SW480 (cell line): ENCODE results near the gene HLTF.

Source experiments
- DNase-seq: peaks from one replicate; pipeline ENCODE4 v3.0.0-alpha.2; 2016; ENCODE audit warnings: low spot score

The HLTF gene

DNA sequence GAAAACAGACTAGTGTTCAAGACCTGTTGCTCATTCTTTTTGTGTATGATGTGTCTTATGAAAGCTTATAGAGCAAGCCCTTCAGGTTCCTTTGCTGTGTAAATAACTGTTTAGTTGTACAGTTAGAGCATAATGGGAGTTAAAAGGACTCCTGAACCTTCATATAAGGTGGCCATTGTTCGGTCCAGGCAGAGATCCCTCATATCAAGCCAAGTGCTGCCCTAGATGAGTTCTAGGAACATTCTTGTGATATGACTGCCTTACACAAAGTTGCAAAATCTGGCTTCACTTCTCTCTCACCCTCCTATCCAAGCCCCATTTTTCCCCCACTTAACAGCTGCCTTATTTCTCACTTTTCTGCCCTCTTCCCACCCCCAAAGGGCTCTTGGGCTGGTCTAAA lies 68.1 kb downstream of the HLTF start:
- DNase-seq, result no peak

DNA sequence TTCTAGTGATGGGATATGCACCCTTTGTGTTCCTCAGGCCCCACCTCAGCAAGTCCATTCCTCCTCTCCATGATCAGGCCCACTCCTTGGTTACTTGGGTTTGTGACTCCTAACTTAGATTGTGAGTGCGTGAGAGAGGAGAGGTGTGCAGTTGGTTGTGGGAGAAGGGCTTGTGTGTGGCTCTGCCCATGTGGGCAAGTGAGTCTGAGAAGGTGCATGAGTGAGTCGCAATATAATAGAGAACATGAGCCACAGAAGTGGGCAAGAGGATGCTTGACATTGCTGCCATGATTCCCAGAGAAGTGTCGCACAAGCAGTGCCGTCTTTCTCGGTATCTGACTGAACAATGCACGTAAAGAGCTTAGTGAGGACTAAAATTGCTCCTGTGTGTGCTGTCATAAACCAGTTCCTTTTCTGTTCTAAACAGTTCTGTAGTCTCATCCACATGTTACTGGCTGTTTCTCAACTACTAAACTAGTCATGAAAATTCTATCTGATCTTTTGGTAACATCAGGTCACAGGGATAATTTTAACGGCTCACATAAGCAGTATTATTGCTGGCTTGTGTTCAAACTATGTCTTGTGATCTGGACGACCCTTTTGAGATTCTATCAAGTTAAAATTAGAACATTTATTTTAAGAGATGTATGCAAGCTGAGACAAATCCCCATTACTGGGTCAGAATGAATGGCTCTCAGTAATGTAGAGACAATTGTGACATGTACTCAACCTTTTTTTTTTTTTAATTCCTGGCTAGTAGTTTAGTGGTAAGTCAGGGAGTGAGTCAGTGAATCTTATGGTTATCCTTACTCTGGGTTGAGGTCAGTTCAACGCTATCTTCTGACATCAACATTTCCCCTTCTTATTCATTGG lies 69.4 kb downstream of the HLTF start:
- no peak for DNase-seq

- DNase-seq, result no peak
Observed at GRCh38 chr3:149016242-149016641, 70.1 kb downstream of the HLTF start.

DNA sequence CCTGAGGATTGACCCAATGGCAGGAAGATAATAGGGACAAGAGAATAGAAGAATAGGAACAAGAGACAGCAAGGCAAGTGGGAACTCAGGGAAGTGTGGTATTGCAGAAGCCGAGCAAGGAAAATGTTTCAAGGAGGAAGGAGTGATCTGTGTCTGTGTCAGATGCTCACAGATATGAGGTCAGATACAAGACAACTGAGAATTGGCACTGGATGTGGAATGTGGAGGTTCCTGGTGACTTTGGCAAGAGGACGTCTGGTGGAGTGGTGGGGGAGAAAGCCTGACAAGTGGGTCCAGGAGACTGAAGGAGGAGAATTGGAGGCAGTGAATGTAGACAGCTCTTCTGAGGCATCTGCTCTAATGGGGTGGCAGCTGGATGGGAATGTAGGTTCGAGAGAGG lies 70.9 kb downstream of the HLTF start:
- DNase-seq, result no peak

DNA sequence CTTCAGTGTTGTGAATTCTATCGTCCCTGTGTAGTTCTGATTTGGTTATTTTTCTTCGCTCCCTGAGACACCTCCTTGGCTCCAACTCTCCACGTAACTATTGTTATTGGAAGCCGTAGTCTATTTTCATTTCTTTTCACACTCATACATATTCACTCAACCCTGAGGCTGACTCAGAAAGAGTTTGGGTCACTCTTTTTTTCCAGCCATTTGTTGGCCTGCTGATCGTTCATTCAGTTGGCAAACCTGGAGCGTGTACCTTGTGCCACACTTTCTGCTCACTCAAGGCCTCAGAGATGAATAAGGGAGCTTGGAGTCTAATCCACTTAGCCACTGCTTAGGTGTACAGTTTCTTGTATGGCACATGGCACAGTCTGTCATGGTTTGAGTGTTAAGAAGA lies 72.6 kb downstream of the HLTF start:
- no peak for DNase-seq

- DNase-seq, result no peak
Observed at GRCh38 chr3:149011676-149012075, 74.7 kb downstream of the HLTF start.

GRCh38 chr3:149010966-149011365 lies 75.4 kb downstream of the HLTF start:
- no peak for DNase-seq

GRCh38 chr3:149010504-149010951 lies 75.8 kb downstream of the HLTF start:
- DNase-seq, result no peak

GRCh38 chr3:149009732-149010131 lies 76.6 kb downstream of the HLTF start:
- DNase-seq, result no peak

GRCh38 chr3:149007567-149008257 lies 78.6 kb downstream of the HLTF start:
- DNase-seq, result no peak

DNA sequence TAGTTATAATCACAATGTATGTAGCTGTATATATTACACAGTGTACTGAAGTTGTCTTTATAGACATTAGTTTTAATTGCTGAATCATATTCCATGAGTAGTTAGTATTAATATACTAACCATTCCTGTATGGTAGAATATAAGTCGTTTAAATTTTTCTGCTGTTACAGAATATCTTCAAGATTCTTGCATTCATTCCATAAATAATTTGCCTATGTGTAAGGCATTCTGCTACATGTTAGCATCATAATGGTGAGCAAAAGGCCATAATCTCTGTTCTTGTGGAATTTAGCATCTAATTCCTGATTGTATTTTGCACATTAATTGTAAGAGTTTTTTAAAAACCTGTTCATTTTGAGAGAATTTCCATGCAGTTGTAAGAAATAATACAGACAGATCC lies 80.9 kb downstream of the HLTF start:
- no peak for DNase-seq

- DNase-seq, result no peak
Observed at GRCh38 chr3:149004622-149005021, 81.7 kb downstream of the HLTF start.

DNA sequence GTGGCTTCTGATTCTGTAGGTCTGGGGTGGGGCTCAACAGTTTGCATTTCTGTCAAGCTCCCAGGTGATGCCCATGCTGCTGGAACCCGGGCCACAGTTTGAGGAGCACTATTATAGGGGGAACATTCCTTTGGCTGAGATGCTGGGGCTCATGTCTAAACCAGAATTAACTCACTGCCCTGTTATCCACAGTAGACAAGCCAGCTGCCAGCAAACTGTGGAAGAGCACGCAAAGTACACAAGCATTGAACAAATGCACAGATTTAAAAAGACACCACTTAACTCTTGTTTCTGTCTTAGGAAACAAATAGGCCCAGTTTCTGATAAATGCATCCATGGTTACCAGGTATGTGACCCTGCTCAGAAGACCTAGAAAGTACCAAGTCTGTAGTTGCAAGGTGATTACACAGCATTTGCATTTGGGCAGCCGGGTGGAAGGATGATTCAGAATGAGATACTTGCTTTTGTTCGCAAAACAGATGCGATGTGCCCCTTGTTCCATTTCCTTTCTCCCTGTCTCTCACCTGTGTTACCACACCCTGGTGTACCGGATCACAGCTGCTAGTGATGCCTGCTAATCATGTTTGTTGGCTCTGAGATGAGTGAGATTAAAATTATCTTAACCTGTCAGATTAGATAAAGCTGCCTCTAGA lies 82.6 kb downstream of the HLTF start:
- no peak for DNase-seq

GRCh38 chr3:149001727-149002126 lies 84.6 kb downstream of the HLTF start:
- no peak for DNase-seq

DNA sequence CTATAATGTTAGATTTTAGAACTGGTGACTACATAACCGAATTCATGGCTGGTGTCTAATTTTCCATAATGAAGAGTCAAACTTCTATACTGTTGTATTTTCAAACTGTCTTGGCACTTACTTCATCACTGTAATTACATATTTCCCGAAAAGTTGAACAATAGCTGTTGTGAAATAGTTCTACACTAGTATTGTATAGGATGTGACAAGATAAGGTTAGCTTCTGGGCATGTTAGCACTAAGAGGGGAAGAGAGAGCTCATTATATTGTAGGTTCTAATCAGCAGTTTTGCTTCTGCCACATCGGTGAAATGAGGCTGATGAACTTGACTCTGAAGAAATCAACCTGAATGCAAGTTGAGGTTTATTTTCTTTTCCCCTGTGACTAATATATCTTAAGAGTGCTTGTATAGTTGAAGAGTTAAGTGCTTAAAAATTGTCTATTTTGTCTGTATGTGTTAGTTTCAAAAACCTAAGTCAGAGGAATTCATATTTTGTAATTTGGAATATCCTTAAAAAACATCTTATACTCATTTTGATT lies 86.1 kb downstream of the HLTF start:
- no peak for DNase-seq

GRCh38 chr3:148999806-149000205 lies 86.5 kb downstream of the HLTF start:
- no peak for DNase-seq

DNA sequence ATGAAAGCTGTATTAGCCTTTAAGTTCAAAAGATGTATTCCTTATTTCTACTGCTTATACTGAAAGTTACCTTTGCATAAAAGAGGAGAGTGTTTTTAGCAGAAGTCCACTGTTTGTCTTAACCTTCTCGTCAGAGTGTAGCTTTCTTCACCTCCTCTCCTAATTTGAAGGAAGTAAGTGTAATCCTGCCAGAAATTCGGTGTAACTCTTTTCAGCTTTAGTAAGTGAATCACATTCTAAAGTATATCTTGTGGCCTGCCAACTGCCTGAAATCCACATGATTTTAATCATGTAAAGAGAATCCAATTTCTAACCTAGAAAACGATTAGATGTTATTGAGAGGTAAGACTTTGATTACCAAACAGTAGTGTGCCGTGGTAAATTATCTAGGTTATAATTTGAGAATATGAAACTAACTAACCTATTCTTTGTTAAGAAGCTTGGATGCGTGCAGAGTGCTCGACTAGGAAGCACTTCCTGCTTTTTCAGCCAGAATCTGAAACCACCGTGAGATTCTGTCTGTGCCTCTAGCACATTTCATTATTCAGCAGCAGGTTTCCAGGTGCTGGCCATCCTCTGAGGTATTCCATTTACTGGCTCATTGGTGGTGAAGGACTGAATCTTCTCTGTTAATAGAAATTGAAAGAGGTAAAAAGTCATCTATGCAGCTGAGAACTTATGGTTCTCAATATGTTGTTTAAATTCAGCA lies 87.5 kb downstream of the HLTF start:
- DNase-seq, result no peak

GRCh38 chr3:148998297-148998696 lies 88.0 kb downstream of the HLTF start:
- DNase-seq, result no peak

GRCh38 chr3:148997623-148998022 lies 88.7 kb downstream of the HLTF start:
- DNase-seq, result no peak

GRCh38 chr3:148992635-148993255 lies 93.6 kb downstream of the HLTF start:
- no peak for DNase-seq

- peak; percentile 41 for DNase-seq
Observed at GRCh38 chr3:148992027-148992634, 94.2 kb downstream of the HLTF start.
